HG02798 (cell line): ENCODE results near the gene CCDC39.

Experiments
- ATAC-seq: cut with Tn5 transposase; IDR thresholded peaks from one replicate; pipeline ENCODE4 v1.9.1; 2021; ENCODE audit warnings: mild to moderate bottlenecking; ENCODE audit not compliant: unreplicated experiment, poor library complexity

Gene CCDC39

DNA sequence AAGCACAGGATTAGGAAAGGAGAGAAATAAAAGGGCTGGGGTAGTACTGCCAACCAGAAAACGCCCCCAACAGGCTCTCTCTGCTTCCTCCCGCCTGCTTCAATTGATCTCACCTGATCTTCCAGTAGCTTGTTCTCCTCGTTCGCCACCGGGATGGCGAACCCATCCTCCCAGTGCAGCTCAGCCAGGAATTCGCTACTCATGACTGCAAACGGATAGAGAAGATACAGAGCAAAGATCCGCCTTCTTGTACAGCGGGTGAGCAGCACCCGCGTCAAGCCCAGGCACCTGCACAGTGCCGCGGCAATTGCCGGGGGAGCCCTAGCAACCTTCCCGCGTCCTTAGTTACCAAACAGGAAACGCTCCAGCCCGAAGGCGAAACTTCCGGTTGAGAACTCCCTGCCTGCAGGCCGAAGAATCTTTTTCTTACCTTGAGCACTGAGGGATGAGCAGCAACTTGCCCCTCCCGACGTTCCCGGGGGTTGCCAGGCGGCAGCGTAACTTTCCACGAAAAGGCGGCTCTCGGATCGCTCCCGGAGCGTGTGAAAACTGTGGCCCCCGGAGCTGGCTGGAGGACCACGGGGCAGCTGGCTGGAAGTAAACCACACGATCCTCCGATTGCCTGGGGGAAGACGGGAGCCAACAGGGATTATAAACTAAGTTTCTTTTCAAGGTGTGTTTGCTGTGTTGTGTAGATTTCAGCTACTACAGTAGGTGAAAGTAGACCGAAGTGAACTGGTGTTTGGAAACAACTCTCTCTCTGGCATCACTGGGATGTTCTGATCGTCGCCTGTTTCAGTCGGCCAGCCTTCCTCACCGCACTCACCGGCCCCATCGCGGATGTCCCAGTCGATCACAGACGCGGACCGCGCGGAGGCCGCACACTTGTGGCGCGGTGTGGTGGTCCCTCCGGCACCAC, at the start of gene CCDC39:
Gene CCDC39, minus strand, starts transcription at position 312 of the 919 bp plus-strand sequence. Its CDS starts 109 bp downstream, at position 203.
- peak; percentile 98 for ATAC-seq

DNA sequence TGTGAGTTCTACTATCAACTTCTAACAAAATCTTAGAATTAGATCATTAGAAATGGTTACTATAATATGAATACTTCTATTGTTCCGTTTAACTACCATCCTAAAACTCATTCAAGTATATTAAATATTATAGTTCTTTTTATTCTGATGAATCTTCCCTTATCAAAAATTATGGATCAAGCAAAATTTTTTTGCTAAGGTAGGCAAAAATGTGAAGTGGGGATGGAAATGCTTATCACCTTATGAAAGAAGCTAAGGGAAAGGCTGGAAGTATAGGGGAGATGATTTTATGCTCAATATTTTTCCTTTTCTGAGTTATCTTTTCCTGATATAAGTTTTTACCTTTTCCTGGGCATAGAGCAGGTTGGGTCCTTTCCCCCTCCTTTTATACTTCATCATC, 40.7 kb upstream of the CCDC39 start:
- ATAC-seq = no peak

DNA sequence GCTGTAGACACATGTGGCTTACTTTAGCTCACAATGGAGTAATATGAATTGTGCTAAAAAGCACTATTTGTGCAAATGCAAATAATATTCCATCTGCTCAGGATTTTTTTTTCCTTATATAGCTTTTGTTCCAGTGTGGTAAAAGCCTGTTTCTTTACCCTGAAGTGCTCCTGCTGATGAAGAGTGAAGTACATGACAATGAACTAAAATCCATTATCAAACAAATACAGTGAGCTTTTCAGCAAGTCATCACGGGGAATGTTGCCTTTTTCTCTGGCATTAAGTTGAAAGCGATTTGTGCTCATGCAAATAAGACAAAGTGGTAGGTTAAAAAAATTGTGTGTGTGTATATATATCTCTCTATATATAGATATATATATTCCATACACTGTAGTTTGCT, 28.6 kb upstream of the CCDC39 start:
- no peak for ATAC-seq

DNA sequence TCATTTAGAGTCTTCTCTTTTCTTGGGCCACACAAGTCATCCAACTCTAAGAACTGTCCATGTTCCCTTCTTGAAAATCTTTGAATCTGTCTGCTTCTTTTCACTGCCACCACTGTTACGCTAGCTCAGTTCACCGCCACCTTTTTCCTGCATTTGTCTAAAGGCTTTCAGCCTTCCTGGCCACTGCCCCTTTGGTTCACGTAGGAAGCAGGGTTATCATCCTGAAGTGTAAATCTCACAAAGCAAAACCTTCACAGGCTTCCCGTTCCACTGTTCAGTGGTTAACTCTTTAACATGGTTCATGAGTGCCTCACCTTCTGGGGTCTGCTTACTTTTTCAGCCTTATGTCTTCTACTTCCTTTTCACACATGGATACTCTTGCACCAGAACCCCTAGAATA, 26.3 kb upstream of the CCDC39 start:
- ATAC-seq = no peak

DNA sequence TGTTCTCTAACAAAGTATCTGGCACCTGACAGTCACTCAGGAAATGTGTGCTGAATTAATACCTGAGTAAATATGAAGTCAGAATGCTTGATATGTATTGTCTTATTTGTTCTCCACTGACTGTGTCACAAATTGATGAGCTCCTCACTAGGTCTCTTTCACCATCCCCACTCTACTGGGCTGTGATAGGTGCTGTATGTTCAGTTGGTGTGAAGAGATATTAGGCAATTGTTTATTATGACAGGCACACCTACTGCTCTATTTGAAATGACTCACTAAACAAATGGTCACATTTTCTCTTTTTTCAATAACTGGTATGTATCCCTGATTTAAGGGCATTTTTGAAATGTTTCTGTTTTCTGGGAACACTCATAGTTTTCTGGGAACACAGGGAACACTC, 25.2 kb upstream of the CCDC39 start:
- ATAC-seq = no peak

DNA sequence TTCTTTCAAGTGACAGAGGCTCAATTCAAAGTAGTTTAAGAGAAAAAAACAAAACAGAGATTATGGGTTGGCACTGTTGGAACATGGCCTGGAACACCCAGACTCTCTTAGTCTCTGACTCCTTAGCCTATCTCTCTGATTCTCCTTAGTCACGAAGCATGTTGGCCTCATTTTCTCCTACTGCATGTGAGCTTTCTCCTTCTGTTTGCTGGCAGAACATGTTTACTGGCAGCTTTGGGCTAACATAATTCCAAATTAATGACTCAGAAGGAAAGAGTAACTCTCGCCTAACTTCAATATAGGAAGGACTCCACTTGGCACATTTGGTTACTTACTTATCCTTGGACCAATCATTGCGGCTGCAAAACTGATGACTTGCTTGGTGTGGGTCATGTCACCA, 21.7 kb upstream of the CCDC39 start:
- no peak for ATAC-seq

DNA sequence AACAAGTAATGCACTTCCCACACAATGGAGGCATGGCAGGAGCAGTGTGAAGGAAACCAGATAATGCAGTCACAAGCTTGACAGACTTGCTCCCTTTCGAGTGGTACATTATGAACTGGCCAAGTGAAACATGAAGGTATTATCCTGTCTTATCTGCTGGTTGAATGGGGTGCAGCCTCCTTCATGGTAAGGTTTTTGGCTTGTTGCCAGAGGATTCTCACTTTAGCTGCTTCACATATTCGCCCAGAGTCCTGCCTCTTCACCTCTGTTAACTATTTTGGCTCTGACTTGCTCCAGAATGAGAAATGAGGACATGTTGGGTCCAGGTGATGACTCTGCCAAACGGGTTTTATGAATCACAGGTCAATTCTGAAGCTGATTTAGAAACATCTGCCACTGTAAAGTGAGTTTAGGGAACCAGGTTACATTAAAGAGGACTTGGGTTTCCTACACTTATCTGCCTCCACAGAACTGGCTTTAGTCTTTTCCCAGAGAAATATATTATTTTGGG, 19.5 kb upstream of the CCDC39 start:
- ATAC-seq = no peak

DNA sequence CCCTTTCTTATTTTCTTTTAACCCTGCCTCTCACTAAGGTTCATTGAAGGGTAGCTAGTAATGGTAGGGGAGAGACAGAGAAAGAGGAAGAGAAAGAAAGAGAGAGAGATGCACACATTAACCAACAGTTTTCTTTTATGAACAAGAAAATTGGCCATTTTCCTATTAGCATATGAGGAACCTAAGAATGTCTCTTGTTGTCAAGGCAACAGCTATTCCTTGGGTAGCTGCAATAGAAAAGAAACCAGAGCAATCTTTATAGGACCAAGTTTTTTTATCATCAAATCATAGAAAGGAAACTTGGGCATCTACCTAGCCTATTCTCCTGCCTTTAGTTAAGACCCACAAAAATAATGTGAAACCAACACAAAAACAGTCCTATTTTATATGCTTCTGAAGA, 15.0 kb upstream of the CCDC39 start:
- ATAC-seq = no peak

DNA sequence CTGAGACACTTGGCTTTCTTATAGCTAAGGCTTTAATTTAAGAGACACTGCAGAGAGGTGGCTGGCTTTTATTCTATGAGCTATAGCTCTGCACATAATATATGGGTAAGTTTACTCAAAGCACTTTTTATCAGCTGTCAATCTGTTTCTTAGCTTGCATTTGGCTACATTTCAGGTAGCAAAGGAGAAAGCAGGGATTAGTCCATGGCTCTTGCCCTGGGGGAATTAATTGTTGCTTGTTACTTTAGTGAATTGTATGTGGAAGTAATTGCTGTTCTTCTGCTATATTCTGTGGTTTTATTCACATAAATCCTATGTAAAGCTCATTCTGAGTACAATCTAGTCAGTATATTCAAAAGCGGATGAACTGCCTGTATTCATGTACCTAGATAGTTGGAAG, 14.4 kb upstream of the CCDC39 start:
- no peak for ATAC-seq

DNA sequence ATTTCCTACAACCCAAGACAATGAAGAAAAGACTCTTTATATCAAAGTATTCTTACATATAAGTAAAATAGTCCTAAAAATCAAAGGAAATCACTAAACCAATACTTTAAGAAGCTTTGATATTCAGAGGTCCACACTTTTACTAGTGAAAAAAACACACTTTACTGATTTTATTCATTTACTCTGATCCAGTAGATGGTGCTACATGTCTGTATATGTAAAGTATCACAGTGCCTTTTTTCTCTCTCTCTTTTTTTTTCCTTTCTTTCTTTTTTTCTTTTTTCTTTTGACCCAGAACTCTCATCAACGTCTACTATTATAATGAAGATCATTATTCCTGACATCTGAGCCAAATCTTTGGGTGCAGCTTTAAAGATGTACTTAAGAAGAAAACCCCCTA, 10.8 kb upstream of the CCDC39 start:
- no peak for ATAC-seq

DNA sequence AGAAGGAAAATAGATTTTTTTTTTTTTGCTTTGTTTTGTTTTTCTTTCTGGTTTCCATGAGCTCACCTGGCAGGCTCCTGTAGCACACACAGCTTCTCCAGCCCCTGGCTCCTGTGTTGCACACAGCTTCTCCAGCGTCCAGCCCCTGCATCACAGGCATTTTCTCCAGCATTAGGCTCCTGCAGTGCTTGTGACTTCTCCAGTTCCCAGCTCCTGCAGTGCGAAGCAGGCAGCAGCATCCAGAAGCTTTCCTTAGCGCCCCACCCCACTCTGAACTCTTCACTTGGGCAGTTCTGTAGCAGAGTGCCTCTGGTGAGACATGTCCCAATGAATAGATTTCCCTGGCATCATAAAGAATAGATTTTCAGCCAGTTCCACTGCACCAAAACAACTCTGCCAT, 5.5 kb upstream of the CCDC39 start:
- ATAC-seq = no peak

DNA sequence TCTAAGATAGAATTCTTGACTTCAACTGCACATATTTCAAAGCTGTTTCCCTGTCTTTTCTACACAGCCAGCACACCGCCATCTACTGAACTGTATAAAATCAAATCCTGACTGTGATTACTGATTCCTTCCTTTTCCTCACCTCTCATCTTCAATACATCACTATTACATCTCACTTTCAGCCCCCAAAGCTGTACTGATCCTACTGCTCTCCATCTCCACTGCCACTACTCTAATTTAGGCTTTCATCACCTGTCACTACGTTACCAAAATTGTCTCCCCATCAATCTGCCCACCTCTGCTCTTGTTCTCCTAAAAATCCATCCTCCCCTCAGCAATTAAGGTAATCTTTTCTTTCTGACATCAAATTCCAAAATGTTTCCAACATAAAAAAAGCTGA, 4.5 kb upstream of the CCDC39 start:
- ATAC-seq = no peak

DNA sequence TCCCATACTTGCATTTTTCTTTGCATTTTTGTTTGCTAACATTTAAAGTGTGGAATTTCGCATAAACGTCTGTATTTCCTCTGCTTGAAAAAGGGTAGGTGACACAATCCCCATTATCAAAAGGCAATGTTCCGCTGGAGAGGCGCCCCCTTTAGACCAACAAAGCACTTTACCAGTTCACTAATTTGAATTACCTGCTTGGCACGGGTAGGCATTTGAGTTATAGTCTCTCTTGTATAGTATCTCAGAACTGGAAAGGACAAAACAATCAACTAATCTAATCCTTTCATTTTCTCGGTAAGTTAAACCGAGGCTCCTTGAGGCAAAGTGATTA, 775 bp upstream of the CCDC39 start:
- peak; percentile 43 for ATAC-seq

DNA sequence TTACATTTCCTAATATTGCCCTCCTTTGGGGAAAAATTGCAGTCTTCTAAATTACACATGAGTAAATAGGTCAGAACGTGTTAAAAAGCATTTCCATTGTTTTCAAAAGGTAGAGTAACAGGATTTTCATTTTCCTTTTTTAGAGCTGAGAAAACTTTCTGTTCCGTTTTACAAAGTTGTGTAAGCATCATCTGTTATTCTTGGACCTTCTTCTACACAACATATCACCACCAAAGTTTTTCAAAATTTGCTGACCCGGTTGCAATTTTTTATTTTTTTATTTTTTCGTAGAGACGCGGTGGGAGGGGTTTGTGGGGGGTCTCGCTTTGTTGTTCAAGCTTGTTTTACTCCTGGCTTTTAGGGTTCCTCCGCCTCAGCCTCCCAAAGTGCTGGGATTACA, 1.1 kb downstream of the CCDC39 start:
- ATAC-seq = no peak

DNA sequence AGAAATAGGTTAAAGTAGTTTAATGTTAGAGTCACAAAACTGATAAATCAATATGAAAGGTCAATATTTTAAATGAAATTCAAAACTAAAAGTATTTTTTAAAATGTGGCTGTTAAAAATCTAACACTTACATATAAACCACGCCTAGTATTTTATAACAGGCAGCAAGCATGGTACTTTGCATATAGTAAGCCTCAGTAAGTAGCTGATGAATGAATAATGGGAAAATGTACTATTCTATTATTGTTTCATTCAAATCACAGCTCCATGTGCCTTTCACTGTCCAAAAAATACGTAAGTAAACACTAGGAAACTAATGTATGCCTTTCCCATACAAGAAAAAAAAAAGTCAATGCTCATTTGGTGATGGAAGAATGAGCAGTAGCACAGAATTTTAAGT, 17.8 kb downstream of the CCDC39 start:
- ATAC-seq = no peak

DNA sequence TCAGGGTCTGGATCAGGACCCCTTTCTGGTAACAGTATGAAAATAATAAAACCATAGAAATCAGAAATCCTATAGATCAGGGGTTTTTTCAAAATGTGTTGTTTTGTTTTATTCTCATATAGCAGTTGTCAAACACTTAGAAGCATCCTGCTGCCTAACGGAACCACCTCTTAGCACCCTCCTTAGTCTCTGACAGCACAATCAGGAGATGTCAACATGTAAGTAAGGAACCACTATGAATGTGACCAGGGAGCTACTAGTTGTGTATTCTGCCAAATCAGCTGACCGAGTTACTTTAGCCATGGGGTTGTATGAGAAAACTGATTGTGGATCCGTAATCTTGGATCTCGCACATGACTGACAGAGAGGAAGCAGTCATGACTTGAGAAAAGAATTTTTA, 22.2 kb downstream of the CCDC39 start:
- ATAC-seq = no peak

DNA sequence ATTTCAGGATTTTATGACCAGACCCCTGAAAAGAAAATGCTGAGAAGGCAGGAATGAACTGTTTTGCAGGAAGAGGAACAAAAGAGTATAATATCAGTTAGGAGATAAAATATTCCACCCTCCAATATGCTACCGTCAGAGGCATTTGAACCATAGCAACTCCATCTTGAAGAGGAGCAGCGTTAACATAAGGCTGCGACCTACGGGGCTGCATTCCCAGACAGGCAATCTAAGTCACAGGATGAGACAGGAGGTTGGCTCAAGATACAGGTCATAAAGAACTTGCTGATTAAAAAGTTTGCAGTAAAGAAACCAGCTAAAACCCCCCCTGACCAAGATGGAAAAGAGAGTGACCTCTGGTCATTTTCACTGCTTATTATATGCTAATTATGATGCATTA, 22.9 kb downstream of the CCDC39 start:
- no peak for ATAC-seq

DNA sequence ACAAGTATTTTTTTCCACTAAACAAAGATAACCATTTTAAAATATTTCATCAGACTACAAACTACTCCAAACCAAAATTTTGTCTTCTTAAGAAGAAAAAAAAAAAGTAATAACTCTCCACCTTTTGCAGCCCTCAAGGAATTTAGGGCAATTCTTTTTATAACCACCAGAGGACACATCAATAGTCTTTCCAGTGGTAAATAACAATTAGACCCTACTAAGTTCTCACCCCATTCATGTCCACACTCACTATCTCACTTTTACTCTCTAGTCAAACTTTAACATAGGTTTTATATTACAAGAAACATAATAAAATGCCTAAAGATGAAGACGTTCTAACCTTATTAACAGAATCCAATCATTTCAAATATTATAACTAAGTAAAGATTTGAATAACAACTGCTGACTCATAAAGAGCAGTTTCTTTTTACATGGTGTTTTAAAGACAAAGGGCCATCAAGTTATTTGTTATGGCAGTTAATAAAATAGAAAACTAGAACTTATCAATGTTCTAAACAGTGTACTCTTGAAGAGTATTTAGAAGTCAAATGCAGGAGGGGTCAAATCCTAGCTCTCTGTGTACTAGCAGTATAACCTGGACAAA, 33.0 kb downstream of the CCDC39 start:
- ATAC-seq = peak; percentile 68

DNA sequence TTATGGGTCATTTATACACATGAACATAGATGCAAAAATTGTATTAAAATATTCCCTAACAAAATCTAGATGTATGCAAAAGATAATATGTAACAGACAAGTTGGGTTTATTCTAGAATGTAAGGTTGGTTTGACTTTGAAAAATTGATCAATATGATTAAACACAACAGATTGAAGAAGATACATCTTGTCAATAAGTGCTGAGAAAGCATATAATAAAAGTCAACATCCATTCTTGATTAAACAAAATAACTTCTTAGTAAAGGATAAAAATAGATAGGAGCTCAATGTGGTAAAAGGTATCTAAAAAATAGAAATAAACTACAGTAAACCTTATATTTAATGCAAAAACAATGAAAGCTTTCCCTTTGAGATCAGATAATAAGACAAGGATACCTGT, 38.3 kb downstream of the CCDC39 start:
- no peak for ATAC-seq

DNA sequence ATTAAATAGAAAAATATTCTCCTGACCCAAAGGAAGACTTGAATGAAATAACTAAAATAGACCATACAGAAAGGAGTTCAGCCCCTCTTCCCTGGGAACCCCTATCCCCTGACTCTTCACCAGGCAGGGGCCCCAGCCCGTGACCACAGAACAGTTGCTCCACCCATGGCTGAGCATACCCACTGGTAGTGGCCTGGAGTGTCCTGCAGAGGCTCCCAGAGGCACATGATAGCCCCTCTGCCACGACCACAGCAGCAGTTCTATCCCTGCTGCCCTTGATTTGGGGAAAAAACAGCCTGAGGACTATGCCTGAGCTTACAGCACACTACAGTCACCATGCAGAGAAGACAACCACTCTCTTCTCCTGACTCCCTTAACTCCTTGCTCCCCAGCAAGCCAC, 45.6 kb downstream of the CCDC39 start:
- no peak for ATAC-seq

DNA sequence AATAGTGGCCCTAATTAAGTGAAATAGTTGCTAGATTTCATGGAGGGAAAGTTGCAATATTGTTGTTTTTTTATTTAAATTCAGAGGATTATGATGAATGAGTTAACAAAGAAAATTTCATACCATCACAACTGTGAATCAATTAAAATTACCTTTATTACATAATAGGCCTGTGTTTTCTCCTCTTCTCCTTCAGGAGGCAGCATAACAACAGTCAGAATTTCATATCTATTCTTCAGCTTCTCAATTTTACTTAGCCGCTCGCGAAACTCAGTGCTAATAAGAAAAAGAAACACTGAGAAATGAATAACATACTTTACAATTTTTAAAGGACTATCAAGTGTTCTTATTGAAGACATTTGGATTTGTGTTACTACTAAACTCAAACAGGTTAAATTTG, 48.0 kb downstream of the CCDC39 start:
- ATAC-seq = no peak

DNA sequence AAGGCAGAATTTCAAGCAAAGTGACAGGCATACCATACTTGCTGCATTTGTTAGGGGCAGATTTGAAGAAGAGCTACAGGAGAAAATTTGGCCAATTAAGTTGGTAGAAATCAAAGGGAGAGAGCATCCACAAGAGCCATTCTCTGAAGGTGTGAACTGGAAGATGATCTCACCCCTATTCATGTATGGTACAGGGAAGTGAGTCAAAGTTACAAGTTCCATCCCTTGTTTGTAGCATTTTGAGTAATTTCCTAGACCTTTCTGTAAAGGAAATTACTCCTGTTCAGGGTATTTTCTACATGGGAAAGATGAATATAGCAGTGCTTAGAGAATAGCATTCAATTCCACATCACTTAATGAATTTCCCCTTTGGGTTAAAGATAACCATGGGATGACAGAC, 48.9 kb downstream of the CCDC39 start:
- ATAC-seq = no peak
